ENCODE measurements around the gene QRFP. TPM values are rescaled to one million over a fixed set of nuclear protein-coding genes. Genes with fewer than 3 reads are reported as not detected.

The QRFP gene
- total RNA-seq, 1 donor from 2014 or later: not detected

DNA sequence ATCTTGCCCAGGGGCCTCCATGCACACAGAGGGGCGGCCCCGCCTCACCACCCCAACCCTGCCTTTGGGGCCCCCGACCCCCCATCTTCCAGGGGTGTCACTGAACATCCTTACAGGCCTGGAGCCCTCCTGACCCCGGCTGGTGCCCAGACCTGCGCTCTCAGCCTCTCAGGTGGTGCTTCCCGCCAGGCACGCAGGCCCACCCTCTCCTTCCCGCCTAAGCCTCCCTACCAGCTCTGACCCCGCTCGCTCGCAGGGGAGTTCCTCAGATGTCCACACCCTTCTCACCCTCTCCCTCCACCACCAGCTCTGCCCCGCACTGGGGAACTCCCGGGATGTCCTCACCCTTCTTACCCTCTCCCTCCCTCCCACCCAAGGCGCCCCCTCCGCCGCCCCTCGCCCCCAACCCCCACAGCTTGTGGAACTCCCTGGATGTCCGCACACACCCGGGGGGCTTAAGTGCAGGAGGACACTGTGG lies 12.3 kb upstream of the QRFP start:
- POLR2A ChIA-PET: no interaction called here
- CTCF ChIA-PET: no interaction called here
- H3K27ac Mint-ChIP-seq: no peak overlapping the region
- DNase-seq: no peak
- TF ChIP-seq, protein P1, sequence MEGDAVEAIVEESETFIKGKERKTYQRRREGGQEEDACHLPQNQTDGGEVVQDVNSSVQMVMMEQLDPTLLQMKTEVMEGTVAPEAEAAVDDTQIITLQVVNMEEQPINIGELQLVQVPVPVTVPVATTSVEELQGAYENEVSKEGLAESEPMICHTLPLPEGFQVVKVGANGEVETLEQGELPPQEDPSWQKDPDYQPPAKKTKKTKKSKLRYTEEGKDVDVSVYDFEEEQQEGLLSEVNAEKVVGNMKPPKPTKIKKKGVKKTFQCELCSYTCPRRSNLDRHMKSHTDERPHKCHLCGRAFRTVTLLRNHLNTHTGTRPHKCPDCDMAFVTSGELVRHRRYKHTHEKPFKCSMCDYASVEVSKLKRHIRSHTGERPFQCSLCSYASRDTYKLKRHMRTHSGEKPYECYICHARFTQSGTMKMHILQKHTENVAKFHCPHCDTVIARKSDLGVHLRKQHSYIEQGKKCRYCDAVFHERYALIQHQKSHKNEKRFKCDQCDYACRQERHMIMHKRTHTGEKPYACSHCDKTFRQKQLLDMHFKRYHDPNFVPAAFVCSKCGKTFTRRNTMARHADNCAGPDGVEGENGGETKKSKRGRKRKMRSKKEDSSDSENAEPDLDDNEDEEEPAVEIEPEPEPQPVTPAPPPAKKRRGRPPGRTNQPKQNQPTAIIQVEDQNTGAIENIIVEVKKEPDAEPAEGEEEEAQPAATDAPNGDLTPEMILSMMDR (IDR thresholded peaks at IDR 0.05): no peak
- no peaks in the 10 kb centered on the region for H3K9me3 Mint-ChIP-seq
- no peaks in the 10 kb centered on the region for H3K4me1 Mint-ChIP-seq
- no peak for ATAC-seq (ENCODE audit: low read depth)
- intact Hi-C loops (cut with micrococcal nuclease): no loop called here
- no peaks in the 10 kb centered on the region for H3K36me3 Mint-ChIP-seq (ENCODE audit: low read depth)
- no peak overlapping the region for H3K4me3 Mint-ChIP-seq
- peaks cover 2% of the 10 kb centered on the region for H3K27me3 Mint-ChIP-seq

DNA sequence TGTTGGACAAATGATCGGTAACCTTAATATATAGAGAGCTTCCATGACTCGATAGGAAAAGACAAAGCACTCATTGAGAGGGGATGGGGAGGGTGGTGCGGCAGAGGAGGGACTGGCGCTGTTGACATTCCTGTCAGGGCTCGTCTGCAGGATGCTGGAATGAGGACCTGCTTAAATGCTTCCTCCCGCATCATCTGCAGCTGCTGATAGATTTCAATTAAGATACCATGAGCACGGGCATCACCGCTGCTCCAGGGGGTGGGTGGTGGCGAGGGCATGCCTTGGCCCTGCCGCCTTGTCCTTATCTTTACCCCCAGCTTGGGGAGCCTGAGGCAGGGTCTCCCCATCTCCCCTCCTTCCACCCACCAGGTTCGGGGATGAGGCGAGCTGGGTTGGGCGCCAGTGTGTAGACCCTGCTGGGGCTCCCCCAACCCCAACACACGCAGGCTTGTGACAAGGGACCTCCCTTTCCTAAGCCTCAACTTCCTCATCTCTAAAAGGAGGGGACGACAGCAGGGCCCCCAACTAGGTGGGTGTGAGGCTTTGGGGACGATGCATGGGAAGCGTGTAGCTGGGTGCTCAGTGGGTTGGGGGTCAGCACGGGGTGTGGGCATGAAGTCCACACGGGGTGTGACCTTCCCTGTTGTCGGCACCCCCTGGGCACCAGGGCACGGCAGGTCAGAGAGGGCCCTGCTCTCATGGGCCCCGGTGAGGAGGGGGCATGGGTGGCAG lies 11.7 kb upstream of the QRFP start:
- TF ChIP-seq, protein P1 (IDR thresholded peaks at IDR 0.05): no peak
- DNase-seq: no peak
- no peak overlapping the region for H3K27ac Mint-ChIP-seq
- no peaks in the 10 kb centered on the region for H3K9me3 Mint-ChIP-seq
- intact Hi-C loops (cut with micrococcal nuclease): no loop called here
- ChIA-PET CTCF (no interaction called here), POLR2A (interaction anchor here (0.8 kb wide), 1 partner anchor 41 kb away, joined by 3 read pairs; no protein-coding TSS in a partner anchor)
- H3K4me3 Mint-ChIP-seq: no peak overlapping the region
- ATAC-seq (ENCODE audit: low read depth): no peak
- no peaks in the 10 kb centered on the region for H3K36me3 Mint-ChIP-seq (ENCODE audit: low read depth)
- peaks cover 2% of the 10 kb centered on the region for H3K27me3 Mint-ChIP-seq
- no peaks in the 10 kb centered on the region for H3K4me1 Mint-ChIP-seq

DNA sequence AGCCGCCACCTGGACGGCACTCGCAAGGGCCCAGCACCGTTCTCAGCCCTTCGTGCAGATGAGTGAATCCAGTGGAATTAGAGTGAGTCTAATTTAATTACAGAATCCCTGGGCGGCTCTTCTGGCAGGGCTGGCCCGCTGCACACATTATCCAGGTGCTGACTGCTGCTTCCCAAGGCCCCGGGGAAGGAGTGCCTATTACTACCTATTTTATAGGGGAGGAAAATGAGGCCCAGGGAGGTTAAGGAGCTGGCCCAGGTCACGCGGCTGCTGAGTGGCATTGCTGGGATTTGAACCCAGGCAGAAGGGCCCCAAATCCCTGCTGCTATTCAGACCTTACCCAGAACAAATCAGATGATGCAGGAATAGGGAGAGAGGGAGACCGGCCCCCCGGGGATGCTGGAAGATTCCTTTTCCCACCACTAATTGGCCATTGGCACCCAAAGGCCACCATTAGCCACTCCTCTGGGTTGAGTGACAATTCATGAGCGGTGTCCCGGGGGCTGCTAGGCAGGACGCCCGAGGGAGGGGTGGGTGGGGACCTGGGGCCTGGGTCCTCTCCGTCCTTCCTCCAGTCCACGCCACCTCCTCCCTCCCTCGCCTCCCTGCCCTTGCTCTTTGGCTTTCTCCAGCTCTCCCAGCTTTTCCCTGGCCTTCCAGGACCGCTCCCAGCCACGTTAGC lies 10.3 kb upstream of the QRFP start:
- ATAC-seq (ENCODE audit: low read depth) (no peak), DNase-seq (no peak)
- Mint-ChIP-seq H3K27ac (no peak overlapping the region), H3K9me3 (no peaks in the 10 kb centered on the region), H3K4me1 (no peaks in the 10 kb centered on the region), H3K36me3 (ENCODE audit: low read depth) (no peaks in the 10 kb centered on the region), H3K4me3 (no peak overlapping the region), H3K27me3 (peaks cover 2% of the 10 kb centered on the region)
- POLR2A ChIA-PET: no interaction called here
- intact Hi-C loops (cut with micrococcal nuclease): no loop called here
- TF ChIP-seq, protein P1 (IDR thresholded peaks at IDR 0.05): no peak
- CTCF ChIA-PET: no interaction called here

DNA sequence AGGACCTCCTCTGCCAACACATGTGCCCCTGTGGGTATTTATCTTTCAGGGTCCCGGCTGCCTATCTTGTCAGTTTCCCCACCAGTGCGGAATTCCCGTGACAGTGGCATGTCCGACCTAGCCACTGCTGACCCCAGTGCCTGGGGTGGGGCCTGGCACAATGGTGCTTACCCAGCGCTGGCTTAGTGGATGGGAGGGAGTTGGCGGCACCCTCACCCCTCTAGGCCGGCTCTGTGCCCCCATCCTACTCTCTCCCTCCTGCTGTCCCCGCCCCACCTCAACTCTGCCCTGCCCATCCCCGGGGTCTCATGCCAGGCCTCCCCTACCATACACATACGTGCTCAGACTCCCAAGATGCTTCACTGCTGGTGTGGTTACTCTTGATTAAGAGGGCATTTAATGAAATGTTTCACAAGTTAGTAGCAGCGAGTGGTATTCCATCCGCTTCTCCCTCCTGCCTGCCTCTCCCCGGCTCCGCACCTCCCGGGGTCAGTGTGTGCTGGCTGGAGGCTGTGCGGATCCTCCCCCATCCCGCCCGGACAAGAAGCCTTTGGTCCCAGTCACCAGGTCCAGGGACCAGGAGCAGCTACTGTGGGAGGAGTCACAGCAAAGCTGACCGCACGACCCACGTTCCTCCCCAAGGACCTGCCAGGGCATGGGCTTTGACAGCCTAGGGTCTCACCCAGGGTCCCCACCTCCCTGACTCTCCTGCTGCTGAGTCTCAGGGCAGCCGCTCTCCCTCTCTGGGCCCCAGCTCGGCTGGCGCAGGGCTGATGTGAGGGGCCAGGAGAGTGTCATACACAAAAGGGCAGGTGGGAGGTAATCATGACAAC lies 9.5 kb upstream of the QRFP start:
- H3K36me3 Mint-ChIP-seq (ENCODE audit: low read depth): no peaks in the 10 kb centered on the region
- ChIA-PET POLR2A (no interaction called here), CTCF (no interaction called here)
- H3K4me3 Mint-ChIP-seq: no peak overlapping the region
- DNase-seq (no peak), ATAC-seq (ENCODE audit: low read depth) (no peak)
- TF ChIP-seq, protein P1 (IDR thresholded peaks at IDR 0.05): no peak
- no peaks in the 10 kb centered on the region for H3K9me3 Mint-ChIP-seq
- intact Hi-C loops (cut with micrococcal nuclease): no loop called here
- H3K27ac Mint-ChIP-seq: no peak overlapping the region
- H3K27me3 Mint-ChIP-seq: peaks cover 2% of the 10 kb centered on the region
- no peaks in the 10 kb centered on the region for H3K4me1 Mint-ChIP-seq
